DMS 273 treated with DMSO at 0.1 percent for 48 hours (cell line): ENCODE measurements around the gene IFI30.
"Not testable (repeated sequence)": the region's sequence is repeated elsewhere in the genome, so short reads cannot be mapped to it uniquely, and the experiment has no call there.

Experiments used
- DNase-seq: peaks from one replicate; lab custom pipeline; 2025; lab: John Stamatoyannopoulos, UW

IFI30 gene

GRCh38 chr19:18152817-18153555 lies 20.6 kb upstream of the IFI30 start, which contains the start of gene PIK3R2:
Gene PIK3R2 (plus strand): TSS chr19:18153163. CDS start chr19:18155880, 2,717 bp downstream.
- peak; percentile 96 for DNase-seq

GRCh38 chr19:18153556-18154134 lies 20.0 kb upstream of the IFI30 start:
- DNase-seq: no peak

GRCh38 chr19:18155095-18156087 lies 18.2 kb upstream of the IFI30 start:
- DNase-seq: no peak

- no peak for DNase-seq
These were observed 17.3 kb upstream of the IFI30 start for GRCh38 chr19:18156268-18156667.

GRCh38 chr19:18156841-18157464 lies 16.7 kb upstream of the IFI30 start:
- DNase-seq: peak; percentile 96

- peak; percentile 90 for DNase-seq
These were observed 16.0 kb upstream of the IFI30 start for GRCh38 chr19:18157465-18158063.

GRCh38 chr19:18158467-18158866 lies 15.1 kb upstream of the IFI30 start:
- no peak for DNase-seq

- not testable (repeated sequence) for DNase-seq
These were observed 14.5 kb upstream of the IFI30 start for GRCh38 chr19:18159059-18159616.

GRCh38 chr19:18159810-18160209 lies 13.8 kb upstream of the IFI30 start:
- DNase-seq: no peak

- DNase-seq: no peak
These were observed 13.1 kb upstream of the IFI30 start for GRCh38 chr19:18160493-18160970.

GRCh38 chr19:18160971-18161635 lies 12.5 kb upstream of the IFI30 start:
- DNase-seq: peak; percentile 13

- DNase-seq: no peak
These were observed 12.0 kb upstream of the IFI30 start for GRCh38 chr19:18161636-18162002.

- DNase-seq: no peak
These were observed 9.5 kb upstream of the IFI30 start for GRCh38 chr19:18164072-18164471.

- DNase-seq: no peak
These were observed 7.6 kb upstream of the IFI30 start for GRCh38 chr19:18165794-18166544.

GRCh38 chr19:18167011-18167410 lies 6.6 kb upstream of the IFI30 start:
- no peak for DNase-seq

GRCh38 chr19:18167975-18168645 lies 5.5 kb upstream of the IFI30 start:
- DNase-seq: no peak

GRCh38 chr19:18168673-18169381 lies 4.8 kb upstream of the IFI30 start:
- DNase-seq: no peak

- no peak for DNase-seq
These were observed 2.8 kb upstream of the IFI30 start for GRCh38 chr19:18170714-18171255.
